Neural crest cell (in vitro differentiated cells): ENCODE measurements around the gene TRIM69. TPM values are rescaled to one million over a fixed set of nuclear protein-coding genes. Genes with fewer than 3 reads are reported as not detected.

Experiments used
- DNase-seq: peaks from one replicate; pipeline ENCODE4 v3.0.0; 2021; ENCODE audit warnings: low read depth, mixed read lengths, low spot score
- H3K27ac Mint-ChIP-seq: one replicate; pipeline ENCODE4 v1.8.0; 2021; ENCODE audit warnings: mild to moderate bottlenecking, mixed read lengths; ENCODE audit not compliant: unreplicated experiment
- H3K27me3 Mint-ChIP-seq: 2 replicates; pipeline ENCODE4 v1.8.0; 2021; ENCODE audit warnings: low read depth, mild to moderate bottlenecking, mixed read lengths
- H3K36me3 Mint-ChIP-seq: 2 replicates; pipeline ENCODE4 v1.8.0; 2021; ENCODE audit warnings: low read depth, mild to moderate bottlenecking, mixed read lengths
- H3K4me1 Mint-ChIP-seq: 2 replicates; pipeline ENCODE4 v1.8.0; 2021; ENCODE audit warnings: mixed read lengths
- H3K4me3 Mint-ChIP-seq: one replicate; pipeline ENCODE4 v1.8.0; 2021; ENCODE audit warnings: mild to moderate bottlenecking, mixed read lengths
- H3K9me3 Mint-ChIP-seq: 2 replicates; pipeline ENCODE4 v1.8.0; 2021; ENCODE audit warnings: mixed read lengths
- CTCF ChIP-seq: fragments of 200-600 bp; sonication (generic); conservative IDR thresholded peaks from 2 replicates; pipeline ENCODE4 v1.5.0; 2021; ENCODE audit warnings: antibody characterized with exemption, mild to moderate bottlenecking
- total RNA-seq: library from RNA; stranded (reverse); gene quantifications from 2 replicates; pipeline ENCODE4 v1.2.1, GENCODE V29; 2021

TRIM69 gene
- total RNA-seq, 1 donor from 2014 or later: 15.2 TPM

GRCh38 chr15:44788748-44789147 lies 52.4 kb downstream of the TRIM69 start:
- TF ChIP-seq CTCF: no peak

GRCh38 chr15:44790215-44790614 lies 53.9 kb downstream of the TRIM69 start:
- DNase-seq: no peak
- H3K4me1 Mint-ChIP-seq: no peaks in the 10 kb centered on the region

More at GRCh38 chr15:44788748-44789147, 52.4 kb downstream of the TRIM69 start:
- no peak overlapping the region for H3K27ac Mint-ChIP-seq
- H3K4me3 Mint-ChIP-seq: no peak overlapping the region
- no peaks in the 10 kb centered on the region for H3K36me3 Mint-ChIP-seq
- no peak for DNase-seq
- H3K9me3 Mint-ChIP-seq: no peaks in the 10 kb centered on the region
- peaks cover 5% of the 10 kb centered on the region for H3K4me1 Mint-ChIP-seq
- no peaks in the 10 kb centered on the region for H3K27me3 Mint-ChIP-seq

GRCh38 chr15:44790656-44791055 lies 54.3 kb downstream of the TRIM69 start:
- Mint-ChIP-seq H3K27ac (no peak overlapping the region), H3K9me3 (no peaks in the 10 kb centered on the region), H3K4me3 (no peak overlapping the region), H3K4me1 (no peaks in the 10 kb centered on the region), H3K27me3 (no peaks in the 10 kb centered on the region), H3K36me3 (no peaks in the 10 kb centered on the region)
- DNase-seq: no peak
- TF ChIP-seq CTCF: no peak

More at GRCh38 chr15:44790215-44790614, 53.9 kb downstream of the TRIM69 start:
- no peak overlapping the region for H3K4me3 Mint-ChIP-seq
- no peak for TF ChIP-seq CTCF
- H3K9me3 Mint-ChIP-seq: no peaks in the 10 kb centered on the region
- no peaks in the 10 kb centered on the region for H3K27me3 Mint-ChIP-seq
- H3K36me3 Mint-ChIP-seq: no peaks in the 10 kb centered on the region
- no peak overlapping the region for H3K27ac Mint-ChIP-seq

GRCh38 chr15:44792715-44793114 lies 56.4 kb downstream of the TRIM69 start:
- peaks cover 10% of the 10 kb centered on the region for H3K27me3 Mint-ChIP-seq
- TF ChIP-seq CTCF: no peak
- H3K36me3 Mint-ChIP-seq: no peaks in the 10 kb centered on the region
- H3K4me1 Mint-ChIP-seq: no peaks in the 10 kb centered on the region
- H3K9me3 Mint-ChIP-seq: no peaks in the 10 kb centered on the region
- no peak overlapping the region for H3K27ac Mint-ChIP-seq
- no peak overlapping the region for H3K4me3 Mint-ChIP-seq
- no peak for DNase-seq

GRCh38 chr15:44794072-44794471 lies 57.7 kb downstream of the TRIM69 start:
- Mint-ChIP-seq H3K27me3 (peaks cover 14% of the 10 kb centered on the region), H3K4me3 (no peak overlapping the region), H3K27ac (no peak overlapping the region), H3K36me3 (no peaks in the 10 kb centered on the region), H3K4me1 (no peaks in the 10 kb centered on the region), H3K9me3 (no peaks in the 10 kb centered on the region)
- TF ChIP-seq CTCF: no peak
- no peak for DNase-seq

- H3K27me3 Mint-ChIP-seq: peaks cover 16% of the 10 kb centered on the region
- H3K27ac Mint-ChIP-seq: no peak overlapping the region
- no peak for TF ChIP-seq CTCF
- H3K4me3 Mint-ChIP-seq: no peak overlapping the region
- no peak for DNase-seq
- no peaks in the 10 kb centered on the region for H3K36me3 Mint-ChIP-seq
- no peaks in the 10 kb centered on the region for H3K9me3 Mint-ChIP-seq
- no peaks in the 10 kb centered on the region for H3K4me1 Mint-ChIP-seq
Observed at GRCh38 chr15:44796508-44796907, 60.2 kb downstream of the TRIM69 start.
